NCI-H345 treated with DMSO at 0.1 percent for 48 hours (cell line): Measurements from ENCODE around the gene ATXN1L.
"Not testable (repeated sequence)": the region's sequence is repeated elsewhere in the genome, so short reads cannot be mapped to it uniquely, and the experiment has no call there.

Experiments used
- DNase-seq: peaks from one replicate; lab custom pipeline; 2025; ENCODE audit not compliant: unreplicated experiment; lab: John Stamatoyannopoulos, UW

The ATXN1L gene

GRCh38 chr16:71852561-71852960 is 6.8 kb downstream of the ATXN1L start:
- no peak for DNase-seq

GRCh38 chr16:71853413-71853812 is 7.6 kb downstream of the ATXN1L start:
- no peak for DNase-seq

- no peak for DNase-seq
Observed at GRCh38 chr16:71854369-71854948, 8.7 kb downstream of the ATXN1L start.

GRCh38 chr16:71855937-71856662 is 10.3 kb downstream of the ATXN1L start:
- no peak for DNase-seq

GRCh38 chr16:71859762-71860521 is 14.2 kb downstream of the ATXN1L start:
- no peak for DNase-seq

GRCh38 chr16:71863995-71864394 is 18.2 kb downstream of the ATXN1L start:
- no peak for DNase-seq

GRCh38 chr16:71865173-71865863 is 19.5 kb downstream of the ATXN1L start:
- no peak for DNase-seq

GRCh38 chr16:71867175-71867574 is 21.4 kb downstream of the ATXN1L start:
- DNase-seq: not testable (repeated sequence)

- peak; percentile 75 for DNase-seq
Observed at GRCh38 chr16:71867939-71868338, 22.2 kb downstream of the ATXN1L start.

GRCh38 chr16:71869089-71869488 is 23.3 kb downstream of the ATXN1L start:
- DNase-seq: no peak

- DNase-seq: no peak
Observed at GRCh38 chr16:71870818-71871217, 25.0 kb downstream of the ATXN1L start.

- DNase-seq: no peak
Observed at GRCh38 chr16:71873199-71873598, 27.4 kb downstream of the ATXN1L start.

GRCh38 chr16:71878911-71879310 is 33.1 kb downstream of the ATXN1L start:
- no peak for DNase-seq

- DNase-seq: no peak
Observed at GRCh38 chr16:71880176-71880575, 34.4 kb downstream of the ATXN1L start.

GRCh38 chr16:71882505-71883167 is 36.9 kb downstream of the ATXN1L start:
- DNase-seq: peak; percentile 48

GRCh38 chr16:71883168-71883848 is 37.5 kb downstream of the ATXN1L start:
- DNase-seq: peak; percentile 5

GRCh38 chr16:71883849-71884638 is 38.3 kb downstream of the ATXN1L start, which contains the start of gene ZNF821:
ZNF821 (minus strand) TSS chr16:71884182; CDS start chr16:71879946, 4,236 bp downstream.
- DNase-seq: peak; percentile 48

GRCh38 chr16:71885261-71885650 is 39.5 kb downstream of the ATXN1L start:
- DNase-seq: no peak

- no peak for DNase-seq
Observed at GRCh38 chr16:71889147-71889546, 43.4 kb downstream of the ATXN1L start.

GRCh38 chr16:71893888-71894228 is 48.1 kb downstream of the ATXN1L start:
- no peak for DNase-seq
